ENCODE data around the gene RDH16.
A peak's percentile ranks its signal among the peaks of the same experiment; 100 is the strongest.

The RDH16 gene

GRCh38 chr12:56957229-56958052 lies at the start of gene RDH16:
TSS of gene RDH16 (minus strand) at chr12:56957608. CDS start at chr12:56957462, 146 bp downstream.
- H3K4me3 ChIP-seq (ENCODE audit: low read depth, low read length), result no peak within 1 kb of the TSS
- no peak within 1 kb of the TSS for H3K27ac ChIP-seq (ENCODE audit: low read depth, low read length)
- H3K9me3 ChIP-seq (ENCODE audit: control insufficient read depth, insufficient read depth, low read length), result peaks cover 17% of the 10 kb centered on the region
- H3K27me3 ChIP-seq (ENCODE audit: control insufficient read depth, insufficient read depth, low read length), result no peaks in the 10 kb centered on the region
- H3K9ac ChIP-seq (ENCODE audit: low read depth, low read length), result no peak within 1 kb of the TSS
- no peaks in the 10 kb centered on the region for H3K4me1 ChIP-seq (ENCODE audit: control insufficient read depth, insufficient read depth, low read length)
- no peaks in the 10 kb centered on the region for H3K36me3 ChIP-seq (ENCODE audit: control insufficient read depth, insufficient read depth, low read length)

GRCh38 chr12:57006809-57007475 lies 49.5 kb upstream of the RDH16 start:
- Histone ChIP-seq H3K36me3 (ENCODE audit: control insufficient read depth, insufficient read depth, low read length) (peaks cover 28% of the 10 kb centered on the region), H3K4me1 (ENCODE audit: control insufficient read depth, insufficient read depth, low read length) (peaks cover 38% of the 10 kb centered on the region), H3K9me3 (ENCODE audit: control insufficient read depth, insufficient read depth, low read length) (no peaks in the 10 kb centered on the region), H3K9ac (ENCODE audit: low read depth, low read length) (no peak overlapping the region), H3K27ac (ENCODE audit: low read depth, low read length) (no peak overlapping the region), H3K27me3 (ENCODE audit: control insufficient read depth, insufficient read depth, low read length) (no peaks in the 10 kb centered on the region), H3K4me3 (ENCODE audit: low read depth, low read length) (peak overlapping the region; percentile 50)

GRCh38 chr12:57005980-57006808 lies 48.8 kb upstream of the RDH16 start, which contains the start of gene ZBTB39:
TSS of gene ZBTB39 (minus strand) at chr12:57006546. CDS start at chr12:57004917, 1,629 bp downstream.
- Histone ChIP-seq H3K36me3 (ENCODE audit: control insufficient read depth, insufficient read depth, low read length) (peaks cover 35% of the 10 kb centered on the region), H3K27me3 (ENCODE audit: control insufficient read depth, insufficient read depth, low read length) (no peaks in the 10 kb centered on the region), H3K4me1 (ENCODE audit: control insufficient read depth, insufficient read depth, low read length) (peaks cover 31% of the 10 kb centered on the region), H3K9me3 (ENCODE audit: control insufficient read depth, insufficient read depth, low read length) (no peaks in the 10 kb centered on the region), H3K27ac (ENCODE audit: low read depth, low read length) (peak within 1 kb of the TSS; percentile 64), H3K9ac (ENCODE audit: low read depth, low read length) (peak within 1 kb of the TSS; percentile 74), H3K4me3 (ENCODE audit: low read depth, low read length) (peak within 1 kb of the TSS; percentile 89)

GRCh38 chr12:57004651-57005050 lies 47.2 kb upstream of the RDH16 start:
- Histone ChIP-seq H3K27ac (ENCODE audit: low read depth, low read length) (no peak overlapping the region), H3K9me3 (ENCODE audit: control insufficient read depth, insufficient read depth, low read length) (no peaks in the 10 kb centered on the region), H3K9ac (ENCODE audit: low read depth, low read length) (no peak overlapping the region), H3K4me1 (ENCODE audit: control insufficient read depth, insufficient read depth, low read length) (peaks cover 15% of the 10 kb centered on the region), H3K36me3 (ENCODE audit: control insufficient read depth, insufficient read depth, low read length) (peaks cover 50% of the 10 kb centered on the region), H3K4me3 (ENCODE audit: low read depth, low read length) (no peak overlapping the region), H3K27me3 (ENCODE audit: control insufficient read depth, insufficient read depth, low read length) (no peaks in the 10 kb centered on the region)

GRCh38 chr12:57003395-57003794 lies 46.0 kb upstream of the RDH16 start:
- Histone ChIP-seq H3K4me3 (ENCODE audit: low read depth, low read length) (no peak overlapping the region), H3K36me3 (ENCODE audit: control insufficient read depth, insufficient read depth, low read length) (peaks cover 54% of the 10 kb centered on the region), H3K27me3 (ENCODE audit: control insufficient read depth, insufficient read depth, low read length) (no peaks in the 10 kb centered on the region), H3K27ac (ENCODE audit: low read depth, low read length) (no peak overlapping the region), H3K4me1 (ENCODE audit: control insufficient read depth, insufficient read depth, low read length) (peaks cover 7% of the 10 kb centered on the region; the same call in 1 of the 2 replicates), H3K9ac (ENCODE audit: low read depth, low read length) (no peak overlapping the region), H3K9me3 (ENCODE audit: control insufficient read depth, insufficient read depth, low read length) (no peaks in the 10 kb centered on the region)

- Histone ChIP-seq H3K27ac (ENCODE audit: low read depth, low read length) (no peak overlapping the region), H3K9ac (ENCODE audit: low read depth, low read length) (no peak overlapping the region), H3K27me3 (ENCODE audit: control insufficient read depth, insufficient read depth, low read length) (no peaks in the 10 kb centered on the region), H3K36me3 (ENCODE audit: control insufficient read depth, insufficient read depth, low read length) (peaks cover 54% of the 10 kb centered on the region), H3K4me3 (ENCODE audit: low read depth, low read length) (no peak overlapping the region), H3K4me1 (ENCODE audit: control insufficient read depth, insufficient read depth, low read length) (peaks cover 5% of the 10 kb centered on the region; the same call in 1 of the 2 replicates), H3K9me3 (ENCODE audit: control insufficient read depth, insufficient read depth, low read length) (no peaks in the 10 kb centered on the region)
Observed at GRCh38 chr12:57001448-57001906, 44.1 kb upstream of the RDH16 start.

- peaks cover 4% of the 10 kb centered on the region; the same call in 1 of the 2 replicates for H3K4me1 ChIP-seq (ENCODE audit: control insufficient read depth, insufficient read depth, low read length)
Observed at GRCh38 chr12:57000393-57000792, 43.0 kb upstream of the RDH16 start.

GRCh38 chr12:56999456-56999855 lies 42.0 kb upstream of the RDH16 start:
- Histone ChIP-seq H3K9ac (ENCODE audit: low read depth, low read length) (no peak overlapping the region), H3K9me3 (ENCODE audit: control insufficient read depth, insufficient read depth, low read length) (no peaks in the 10 kb centered on the region), H3K4me3 (ENCODE audit: low read depth, low read length) (no peak overlapping the region), H3K36me3 (ENCODE audit: control insufficient read depth, insufficient read depth, low read length) (peaks cover 51% of the 10 kb centered on the region), H3K27ac (ENCODE audit: low read depth, low read length) (no peak overlapping the region), H3K4me1 (ENCODE audit: control insufficient read depth, insufficient read depth, low read length) (no peaks in the 10 kb centered on the region), H3K27me3 (ENCODE audit: control insufficient read depth, insufficient read depth, low read length) (no peaks in the 10 kb centered on the region)

More at GRCh38 chr12:57000393-57000792, 43.0 kb upstream of the RDH16 start:
- H3K27me3 ChIP-seq (ENCODE audit: control insufficient read depth, insufficient read depth, low read length), result no peaks in the 10 kb centered on the region
- peaks cover 54% of the 10 kb centered on the region for H3K36me3 ChIP-seq (ENCODE audit: control insufficient read depth, insufficient read depth, low read length)
- H3K9ac ChIP-seq (ENCODE audit: low read depth, low read length), result no peak overlapping the region
- no peak overlapping the region for H3K27ac ChIP-seq (ENCODE audit: low read depth, low read length)
- no peak overlapping the region for H3K4me3 ChIP-seq (ENCODE audit: low read depth, low read length)
- H3K9me3 ChIP-seq (ENCODE audit: control insufficient read depth, insufficient read depth, low read length), result no peaks in the 10 kb centered on the region

GRCh38 chr12:56998981-56999380 lies 41.6 kb upstream of the RDH16 start:
- Histone ChIP-seq H3K9ac (ENCODE audit: low read depth, low read length) (no peak overlapping the region), H3K36me3 (ENCODE audit: control insufficient read depth, insufficient read depth, low read length) (peaks cover 47% of the 10 kb centered on the region), H3K27ac (ENCODE audit: low read depth, low read length) (no peak overlapping the region), H3K4me3 (ENCODE audit: low read depth, low read length) (no peak overlapping the region), H3K9me3 (ENCODE audit: control insufficient read depth, insufficient read depth, low read length) (no peaks in the 10 kb centered on the region), H3K4me1 (ENCODE audit: control insufficient read depth, insufficient read depth, low read length) (no peaks in the 10 kb centered on the region), H3K27me3 (ENCODE audit: control insufficient read depth, insufficient read depth, low read length) (no peaks in the 10 kb centered on the region)

GRCh38 chr12:56998316-56998715 lies 40.9 kb upstream of the RDH16 start:
- Histone ChIP-seq H3K4me1 (ENCODE audit: control insufficient read depth, insufficient read depth, low read length) (no peaks in the 10 kb centered on the region), H3K4me3 (ENCODE audit: low read depth, low read length) (no peak overlapping the region), H3K9me3 (ENCODE audit: control insufficient read depth, insufficient read depth, low read length) (no peaks in the 10 kb centered on the region), H3K27ac (ENCODE audit: low read depth, low read length) (no peak overlapping the region), H3K36me3 (ENCODE audit: control insufficient read depth, insufficient read depth, low read length) (peaks cover 40% of the 10 kb centered on the region), H3K9ac (ENCODE audit: low read depth, low read length) (no peak overlapping the region), H3K27me3 (ENCODE audit: control insufficient read depth, insufficient read depth, low read length) (no peaks in the 10 kb centered on the region)

Measured in HUES48 (cell line).